Activated effector memory CD4-positive, alpha-beta T cell treated with Interleukin-2 at 50 U/mL for 16 hours (primary cell): ENCODE measurements around the gene CHCHD1.
A peak's percentile ranks its signal among the peaks of the same experiment; 100 is the strongest.
"Not testable (repeated sequence)": the region's sequence is repeated elsewhere in the genome, so short reads cannot be mapped to it uniquely, and the experiment has no call there.

Experiments
- DNase-seq: peaks from one replicate; pipeline ENCODE4 v3.0.0-alpha.2; 2020

CHCHD1 gene

GRCh38 chr10:73781879-73782748 lies at the start of gene CHCHD1:
TSS of gene CHCHD1 (plus strand) at chr10:73782048. CDS start at chr10:73782076, 28 bp downstream.
- DNase-seq: peak; percentile 87

GRCh38 chr10:73732426-73732825 lies 49.4 kb upstream of the CHCHD1 start:
- no peak for DNase-seq

- no peak for DNase-seq
Measured at GRCh38 chr10:73732931-73733623, 48.8 kb upstream of the CHCHD1 start.

GRCh38 chr10:73734028-73734720 lies 47.7 kb upstream of the CHCHD1 start:
- DNase-seq: no peak

GRCh38 chr10:73734796-73735305 lies 47.0 kb upstream of the CHCHD1 start:
- DNase-seq: no peak

- not testable (repeated sequence) for DNase-seq
Measured at GRCh38 chr10:73740501-73741254, 41.2 kb upstream of the CHCHD1 start.

GRCh38 chr10:73742454-73742734 lies 39.5 kb upstream of the CHCHD1 start:
- no peak for DNase-seq

GRCh38 chr10:73743327-73743904 lies 38.4 kb upstream of the CHCHD1 start:
- DNase-seq: no peak

- peak; percentile 91 for DNase-seq
Measured at GRCh38 chr10:73743905-73744663, 37.8 kb upstream of the CHCHD1 start, which contains the start of gene SEC24C. TSS of gene SEC24C (plus strand) at chr10:73744372. CDS start at chr10:73746833, 2,461 bp downstream.

- no peak for DNase-seq
Measured at GRCh38 chr10:73744664-73744975, 37.2 kb upstream of the CHCHD1 start.

GRCh38 chr10:73746721-73747120 lies 35.1 kb upstream of the CHCHD1 start:
- no peak for DNase-seq

- DNase-seq: no peak
Measured at GRCh38 chr10:73750819-73751218, 31.0 kb upstream of the CHCHD1 start.

GRCh38 chr10:73756183-73756582 lies 25.7 kb upstream of the CHCHD1 start:
- no peak for DNase-seq

- no peak for DNase-seq
Measured at GRCh38 chr10:73758704-73759511, 22.9 kb upstream of the CHCHD1 start.

GRCh38 chr10:73759512-73760115 lies 22.2 kb upstream of the CHCHD1 start:
- peak; percentile 34 for DNase-seq

- no peak for DNase-seq
Measured at GRCh38 chr10:73761781-73762180, 20.1 kb upstream of the CHCHD1 start.

- DNase-seq: no peak
Measured at GRCh38 chr10:73762915-73763314, 18.9 kb upstream of the CHCHD1 start.

- DNase-seq: no peak
Measured at GRCh38 chr10:73763343-73763742, 18.5 kb upstream of the CHCHD1 start.

GRCh38 chr10:73765066-73765465 lies 16.8 kb upstream of the CHCHD1 start:
- no peak for DNase-seq

GRCh38 chr10:73768881-73769280 lies 13.0 kb upstream of the CHCHD1 start:
- DNase-seq: peak; percentile 59
